Measurements from ENCODE around the gene GABRG3. TPM values are rescaled to one million over a fixed set of nuclear protein-coding genes. Genes with fewer than 3 reads are reported as not detected.

The GABRG3 gene
- total and polyA plus RNA-seq, 2 experiments from 2014 or later, result 0.10 to 1.4 TPM

GRCh38 chr15:27587810-27588209 lies 616.8 kb downstream of the GABRG3 start:
- Histone ChIP-seq H3K4me3 (no peak overlapping the region), H2AFZ (peak overlapping the region; percentile 67), H3K4me2 (peak overlapping the region; percentile 56; the same call in 1 of the 2 replicates), H4K20me1 (replicated peaks; ENCODE audit: insufficient read depth) (no peaks in the 10 kb centered on the region), H3K4me1 (ENCODE audit: insufficient read depth) (no peaks in the 10 kb centered on the region), H3K9me2 (ENCODE audit: insufficient read depth) (0 out of 2 replicates have a peak, but pooled peaks cover 4% of the 10 kb centered on the region), H3K79me2 (replicated peaks; ENCODE audit: insufficient read depth) (no peaks in the 10 kb centered on the region), H3K27me3 (ENCODE audit: insufficient read depth) (no peaks in the 10 kb centered on the region), H3F3A (replicated peaks; ENCODE audit: low read depth) (no peaks in the 10 kb centered on the region), H3K36me3 (ENCODE audit: insufficient read depth) (no peaks in the 10 kb centered on the region), H3K27ac (ENCODE audit: low read depth) (no peak overlapping the region)
- TF ChIP-seq EZH2 (IDR thresholded peaks at IDR 0.05; ENCODE audit: low read depth, unreplicated experiment) (no peak), ZNF331 (CRISPR knock-in tag; IDR thresholded peaks at IDR 0.05; ENCODE audit: low read depth) (no peak), NANOG (IDR thresholded peaks at IDR 0.05; ENCODE audit: borderline replicate concordance) (no peak), POLR2AphosphoS5 (IDR thresholded peaks at IDR 0.05; ENCODE audit: low read depth) (no peak), REST (IDR thresholded peaks at IDR 0.05; ENCODE audit: unreplicated experiment) (no peak), ZNF462 (CRISPR knock-in tag; IDR thresholded peaks at IDR 0.05) (no peak), STAT1 (IDR thresholded peaks at IDR 0.05; ENCODE audit: unreplicated experiment) (no peak)
- TF ChIP-seq, protein P1, sequence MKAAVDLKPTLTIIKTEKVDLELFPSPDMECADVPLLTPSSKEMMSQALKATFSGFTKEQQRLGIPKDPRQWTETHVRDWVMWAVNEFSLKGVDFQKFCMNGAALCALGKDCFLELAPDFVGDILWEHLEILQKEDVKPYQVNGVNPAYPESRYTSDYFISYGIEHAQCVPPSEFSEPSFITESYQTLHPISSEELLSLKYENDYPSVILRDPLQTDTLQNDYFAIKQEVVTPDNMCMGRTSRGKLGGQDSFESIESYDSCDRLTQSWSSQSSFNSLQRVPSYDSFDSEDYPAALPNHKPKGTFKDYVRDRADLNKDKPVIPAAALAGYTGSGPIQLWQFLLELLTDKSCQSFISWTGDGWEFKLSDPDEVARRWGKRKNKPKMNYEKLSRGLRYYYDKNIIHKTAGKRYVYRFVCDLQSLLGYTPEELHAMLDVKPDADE (IDR thresholded peaks at IDR 0.05), result no peak
- peaks cover 14% of the 10 kb centered on the region for H3K4me1 Mint-ChIP-seq
- DNase-seq (ENCODE audit: low spot score) (peak; percentile 96), ATAC-seq (peak; percentile 100)
- H3K4me3 Mint-ChIP-seq, result peak overlapping the region; percentile 61
- no peaks in the 10 kb centered on the region for H3K9me3 Mint-ChIP-seq
- H3K36me3 Mint-ChIP-seq (ENCODE audit: low read depth), result no peaks in the 10 kb centered on the region
- H3K27me3 Mint-ChIP-seq (ENCODE audit: insufficient read depth, low read depth, poor library complexity), result no peaks in the 10 kb centered on the region
- H3K27ac Mint-ChIP-seq, result no peak overlapping the region

Data from GM23338 (cell line).